GM11168 (cell line): ENCODE data around the gene DPY19L3.
"Not testable (repeated sequence)": the region's sequence is repeated elsewhere in the genome, so short reads cannot be mapped to it uniquely, and the experiment has no call there.

ENCODE experiments used
- in situ Hi-C: fragments of 300-500 bp; cut with MboI; formaldehyde crosslinking; loops from one replicate; pipeline ENCODE4 v1.12.0; 2022; ENCODE audit warnings: low sequenced_read_pairs; ENCODE audit not compliant: unreplicated experiment

Gene DPY19L3

GRCh38 chr19:32388393-32388855, 17.1 kb upstream of the DPY19L3 start:
- in situ Hi-C loops, result no loop called here

DNA sequence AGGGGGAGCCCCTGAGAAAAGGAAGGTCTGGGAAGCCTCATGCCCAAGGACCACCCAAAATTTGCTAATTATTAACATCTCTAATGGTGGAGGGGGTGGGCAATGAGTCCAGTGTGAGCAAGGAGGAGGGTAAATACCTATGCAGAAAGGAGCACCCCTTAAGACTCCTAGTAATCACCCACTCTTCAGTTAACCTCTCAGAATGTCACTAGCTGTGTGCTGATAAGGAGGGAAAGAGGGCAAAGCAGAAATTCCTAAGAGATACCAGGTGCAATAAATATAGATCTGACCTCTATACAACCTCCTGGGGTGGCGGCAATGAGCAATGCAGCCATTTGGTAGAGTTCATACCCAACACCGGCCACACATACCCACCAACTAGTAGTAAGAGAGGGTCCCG, 12.7 kb upstream of the DPY19L3 start:
- in situ Hi-C loops, result no loop called here

DNA sequence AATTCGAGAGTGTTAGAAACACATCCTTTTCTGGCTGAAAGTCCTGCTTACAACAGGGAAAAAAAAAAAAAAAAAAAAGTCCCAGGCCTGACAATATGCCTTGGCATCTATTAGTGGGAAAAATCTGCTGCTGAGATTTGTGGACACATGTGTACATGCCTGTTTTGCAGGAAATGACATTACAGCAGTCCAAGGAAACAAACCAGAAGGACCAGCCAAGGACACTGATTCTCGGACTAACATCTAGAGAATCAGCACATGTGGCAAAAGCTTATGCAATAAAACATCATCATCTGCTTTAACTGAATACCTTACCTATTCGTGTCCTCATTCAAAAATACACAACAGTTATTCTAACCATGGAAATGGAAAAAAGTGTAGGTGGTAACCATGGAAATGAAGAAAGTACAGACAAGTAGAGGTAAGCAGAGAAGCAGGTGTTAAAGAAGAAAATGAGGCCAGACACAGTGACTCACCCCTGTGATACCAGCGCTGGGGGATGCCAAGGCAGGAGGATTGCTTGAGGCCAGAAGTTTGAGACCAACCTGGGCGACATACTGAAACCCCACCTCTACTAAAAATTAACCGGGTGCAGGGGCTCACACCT, 9.4 kb upstream of the DPY19L3 start:
- in situ Hi-C loops, result no loop called here

DNA sequence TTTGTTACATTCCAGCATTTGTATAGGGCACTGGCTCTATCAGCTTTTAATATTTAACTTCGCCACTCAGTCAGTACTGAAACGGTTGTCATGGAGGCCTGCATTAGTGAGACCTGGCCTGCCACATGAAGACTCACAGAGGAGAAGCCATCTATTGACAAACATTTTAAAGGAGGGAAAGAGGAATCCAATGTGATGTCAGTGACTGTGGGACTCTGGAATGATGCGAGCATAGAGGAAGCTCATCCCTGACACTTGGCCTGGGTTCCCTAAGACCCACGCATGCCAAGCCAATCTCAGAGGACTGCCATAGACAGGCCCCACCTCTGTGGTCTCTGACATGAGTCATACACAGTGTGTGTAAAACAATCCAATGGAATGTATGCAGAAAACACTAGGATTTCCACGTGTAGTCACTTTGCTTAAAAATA, 7.9 kb upstream of the DPY19L3 start:
- in situ Hi-C loops, result no loop called here

- in situ Hi-C loops, result no loop called here
Observed at GRCh38 chr19:32401992-32402391, 3.6 kb upstream of the DPY19L3 start.

GRCh38 chr19:32403291-32403995, 2.1 kb upstream of the DPY19L3 start:
- in situ Hi-C loops, result no loop called here

DNA sequence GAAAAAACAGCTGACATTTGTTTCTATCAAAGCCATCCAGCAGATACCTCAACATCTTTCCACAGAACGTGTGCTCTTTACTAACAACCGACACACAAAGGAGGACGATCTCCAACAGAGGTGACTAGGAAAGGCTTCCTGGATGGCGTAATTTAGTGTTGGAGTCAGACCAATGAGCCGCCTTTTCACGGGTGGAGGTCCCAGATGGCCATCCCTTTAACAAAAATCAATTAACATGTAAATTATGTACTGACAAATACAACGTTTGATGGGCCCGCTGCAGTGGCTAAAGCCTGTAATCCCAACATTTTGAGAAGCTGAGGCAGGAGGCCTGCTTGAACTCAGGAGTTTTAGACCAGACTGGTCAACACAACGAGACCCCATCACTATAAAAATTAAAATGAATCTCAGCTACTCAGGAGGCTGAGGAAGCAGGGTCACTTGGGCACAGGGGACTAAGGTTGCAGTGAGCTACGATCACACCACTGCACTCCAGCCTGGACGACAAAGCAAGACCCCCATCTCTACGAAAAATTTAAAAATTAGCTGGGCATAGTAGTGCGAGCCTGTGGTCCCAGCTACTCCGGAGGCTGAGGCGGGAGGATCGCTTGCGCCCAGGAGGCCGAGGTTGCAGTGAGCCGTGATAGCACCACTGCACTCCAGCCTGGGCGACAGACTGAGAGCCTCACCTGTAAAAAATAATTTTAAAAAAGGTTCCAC, 1.2 kb upstream of the DPY19L3 start:
- in situ Hi-C loops, result no loop called here

DNA sequence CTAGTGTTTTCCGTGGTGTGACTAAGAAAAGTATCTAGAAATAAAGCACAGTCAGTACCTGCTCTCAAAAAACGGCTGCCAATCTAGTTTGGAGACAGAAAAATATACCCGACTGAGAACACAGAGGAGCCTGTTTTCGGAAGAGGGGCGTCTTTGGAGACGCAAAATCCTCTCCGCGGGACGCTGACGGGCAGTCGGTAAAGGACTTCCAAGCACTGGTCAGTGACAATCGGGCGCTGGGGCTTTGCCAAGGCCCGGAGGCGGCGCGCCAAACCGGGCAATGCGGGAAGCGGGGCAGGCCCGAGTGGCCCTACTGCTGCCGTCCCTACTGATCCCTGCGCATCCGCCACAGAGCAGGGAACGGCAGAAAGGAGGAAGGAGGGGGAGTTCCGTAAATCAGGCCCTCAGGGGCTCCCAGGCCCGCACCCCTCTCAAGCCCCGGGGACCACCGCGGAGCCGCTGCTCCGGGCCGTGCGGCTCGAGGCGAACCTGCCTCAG, 588 bp upstream of the DPY19L3 start:
- in situ Hi-C loops, result no loop called here

DNA sequence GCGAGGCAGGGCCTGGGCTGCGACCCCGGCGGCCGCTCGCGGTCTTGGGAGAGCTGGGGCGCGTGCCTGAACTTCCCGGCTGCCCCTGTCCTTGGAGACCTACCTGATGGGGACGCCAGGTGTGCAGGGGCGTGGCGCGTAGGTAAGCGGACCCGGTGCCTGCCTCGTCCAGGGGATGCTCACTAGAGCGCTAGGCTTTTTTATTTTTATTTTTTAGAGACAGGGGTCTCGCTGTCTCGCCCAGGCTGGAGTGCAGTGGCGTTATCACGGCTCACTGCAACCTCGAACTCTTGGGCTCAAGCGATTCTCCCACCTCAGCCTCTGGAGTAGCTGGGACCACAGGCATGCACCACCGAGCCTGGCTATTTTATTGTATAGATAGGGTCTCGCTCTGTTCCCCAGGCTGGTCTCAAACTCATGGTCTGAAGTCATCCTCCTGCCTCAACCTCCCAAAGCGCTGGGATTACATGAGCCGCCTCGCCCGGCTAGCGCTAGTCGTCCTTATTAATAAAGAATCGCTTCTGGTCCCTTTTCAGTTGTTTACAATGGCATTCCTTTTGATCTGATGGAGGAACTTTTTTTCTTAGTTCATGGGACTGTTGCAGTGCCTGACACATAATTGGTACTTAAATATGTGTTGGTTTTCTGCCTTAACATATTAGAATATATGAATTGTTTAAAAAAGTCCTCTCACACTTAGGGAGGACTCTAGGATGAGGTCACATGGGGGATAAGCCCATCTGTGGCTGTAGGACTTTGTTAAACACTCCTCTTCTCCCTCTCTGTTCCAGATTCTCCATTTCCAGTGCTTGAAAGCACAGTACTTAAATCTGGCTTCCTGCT, 812 bp downstream of the DPY19L3 start:
- in situ Hi-C loops, result no loop called here

- in situ Hi-C loops, result no loop called here
Observed at GRCh38 chr19:32407004-32407992, 1.7 kb downstream of the DPY19L3 start.

GRCh38 chr19:32415246-32415645, 9.7 kb downstream of the DPY19L3 start:
- in situ Hi-C loops, result no loop called here

DNA sequence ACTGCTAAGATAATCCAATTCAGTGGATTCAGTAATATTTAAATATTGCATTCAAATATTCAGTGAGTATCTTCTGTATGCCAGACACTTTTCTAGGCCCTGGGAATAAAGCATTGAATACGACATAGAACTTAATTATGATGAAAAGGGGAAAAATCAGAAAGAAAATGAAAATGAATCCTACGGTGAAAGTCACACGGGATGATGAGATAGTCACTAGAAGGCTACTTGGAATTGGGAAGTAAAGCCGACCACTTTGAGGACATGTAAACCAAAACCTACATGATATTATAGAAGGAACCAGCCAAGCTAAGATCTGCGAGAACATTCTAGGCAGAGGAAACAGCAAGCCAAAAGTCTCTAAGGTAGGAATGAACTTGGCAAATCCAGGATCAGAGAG, 10.1 kb downstream of the DPY19L3 start:
- in situ Hi-C loops, result no loop called here

DNA sequence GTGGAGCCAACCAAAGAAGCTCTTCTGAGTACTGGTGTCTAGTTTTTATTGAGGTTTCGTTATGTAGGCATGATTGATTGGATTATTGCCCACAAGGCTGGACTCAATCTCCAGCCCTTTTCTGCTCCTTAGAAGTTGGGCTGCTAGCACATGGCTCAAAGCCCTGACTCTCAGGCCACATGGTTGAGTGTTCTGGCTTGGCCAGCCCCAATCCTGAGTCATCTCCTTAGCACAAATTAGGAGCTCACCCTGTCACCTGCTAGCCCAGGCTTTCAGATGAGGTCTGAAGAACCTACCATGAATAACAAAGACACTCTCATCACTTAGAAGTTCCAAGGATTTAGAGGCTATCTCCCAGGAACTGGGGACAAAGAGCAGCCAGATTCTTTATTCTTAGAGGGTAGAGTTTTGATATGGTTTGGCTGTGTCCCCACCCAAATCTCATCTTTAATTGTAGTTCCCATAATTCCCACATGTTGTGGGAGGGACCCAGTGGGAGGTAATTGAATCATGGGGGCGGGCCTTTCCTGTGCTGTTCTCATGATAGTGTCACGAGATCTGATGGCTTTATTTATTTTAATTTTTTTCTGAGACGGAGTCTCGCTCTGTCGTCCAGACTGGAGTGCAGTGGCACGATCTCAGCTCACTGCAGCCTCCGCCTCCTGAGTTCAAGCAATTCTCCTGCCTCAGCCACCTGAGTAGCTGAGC, 11.3 kb downstream of the DPY19L3 start:
- in situ Hi-C loops, result no loop called here

GRCh38 chr19:32418155-32418554, 12.6 kb downstream of the DPY19L3 start:
- in situ Hi-C loops, result no loop called here

DNA sequence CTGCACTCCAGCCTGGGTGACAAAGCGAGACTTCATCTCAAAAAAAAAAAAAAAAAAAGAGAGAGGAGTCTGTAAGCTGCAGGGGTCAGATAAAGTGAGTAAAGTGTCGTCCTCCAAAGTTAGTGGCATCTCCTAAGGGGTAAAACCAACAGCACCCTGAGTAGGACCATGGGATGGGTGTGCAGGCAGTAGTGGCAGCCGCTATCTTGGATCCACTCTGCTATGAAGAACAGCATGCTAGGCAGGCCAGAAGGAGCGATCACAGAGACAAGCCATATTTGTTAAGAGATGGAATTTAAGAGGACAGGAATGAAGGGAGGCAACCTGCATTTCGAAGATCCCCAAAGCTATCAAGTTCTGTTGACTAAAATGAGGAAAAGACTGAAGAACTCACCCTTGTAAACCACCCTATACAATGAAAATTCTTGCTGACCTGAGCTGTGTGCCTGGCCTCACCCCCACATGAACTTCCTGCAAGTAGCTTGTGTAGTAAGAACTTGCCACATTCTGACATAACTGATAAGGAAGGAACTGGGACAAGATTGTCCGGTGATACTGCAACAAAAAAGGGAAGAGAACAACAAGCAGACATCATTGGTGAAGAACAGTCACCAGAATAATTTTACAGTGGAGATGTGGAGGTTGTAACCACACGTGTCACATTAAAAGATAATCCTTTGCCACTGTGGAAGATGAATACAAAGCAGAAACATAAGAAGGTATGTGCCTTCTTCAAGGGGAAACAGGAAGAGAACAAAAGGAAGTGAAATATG, 16.2 kb downstream of the DPY19L3 start:
- in situ Hi-C loops, result no loop called here

DNA sequence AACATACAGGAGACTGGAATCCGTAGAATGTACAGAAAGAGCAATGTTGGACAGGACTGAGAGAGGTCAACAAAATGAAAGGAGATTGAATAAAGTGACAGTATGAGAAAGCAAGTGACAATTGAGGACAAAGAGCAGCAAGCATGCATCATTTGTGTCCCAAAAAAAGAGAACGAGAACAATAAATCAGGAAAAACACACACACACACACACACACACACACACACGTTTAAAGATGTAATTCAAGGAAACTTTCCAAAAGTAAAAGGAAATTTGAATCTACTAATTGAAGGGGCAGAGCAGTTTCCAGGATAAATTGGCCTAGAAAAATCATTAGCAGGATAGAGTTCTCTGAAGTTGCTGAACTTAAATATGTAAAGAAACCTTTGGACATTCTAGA, 16.9 kb downstream of the DPY19L3 start:
- in situ Hi-C loops, result no loop called here

DNA sequence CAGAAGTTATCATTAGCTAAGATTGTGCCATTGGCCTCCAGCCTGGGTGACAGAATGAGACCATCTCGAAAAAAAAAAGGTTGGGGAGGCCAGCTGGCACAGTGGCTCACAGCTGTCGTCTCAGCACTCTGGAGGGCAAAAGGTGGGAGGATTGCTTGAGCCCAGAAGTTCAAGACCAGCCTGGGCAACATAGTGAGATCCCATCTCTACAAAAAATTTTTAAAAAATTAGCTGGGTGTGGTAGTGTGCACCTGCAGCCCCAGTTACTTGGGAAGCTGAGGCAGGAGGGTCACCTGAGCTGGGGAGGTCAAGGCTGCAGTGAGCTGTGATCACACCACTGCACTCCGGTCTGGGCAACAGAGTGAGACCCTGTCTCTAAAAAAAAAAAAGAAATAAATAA, 18.4 kb downstream of the DPY19L3 start:
- in situ Hi-C loops, result not testable (repeated sequence)

DNA sequence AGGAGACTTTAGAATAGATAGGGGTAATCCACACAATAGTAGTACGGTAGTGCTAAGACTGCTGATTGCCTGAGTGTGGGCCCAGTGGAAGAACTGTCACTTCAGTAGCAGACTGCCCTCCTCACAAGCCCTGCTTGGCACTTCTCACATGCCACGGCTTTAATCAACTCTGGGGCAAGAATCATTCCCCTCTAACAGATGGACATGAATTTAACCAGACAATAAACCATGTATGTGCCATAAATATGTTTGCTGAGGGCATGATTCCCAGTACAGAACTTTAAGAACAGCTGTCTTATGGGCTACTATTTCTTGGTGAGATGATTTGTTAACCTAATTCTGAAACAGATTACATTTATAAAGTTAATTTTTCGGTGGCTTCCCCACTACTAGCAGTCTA, 22.0 kb downstream of the DPY19L3 start:
- in situ Hi-C loops, result no loop called here
